PC-9 (cell line): ENCODE results near the gene TREML4. TPM values are rescaled to one million over a fixed set of nuclear protein-coding genes. Genes with fewer than 3 reads are reported as not detected.

ENCODE experiments used
- BruUV-seq: library from RNA; stranded (reverse); fragments of 400-500 nt; replicated peaks from 2 replicates; lab custom pipeline; 2021; lab: Mats Ljungman, UMichigan
- CTCF ChIA-PET: fragments of 300-600 bp; sonication (Branson Sonifier 250); formaldehyde crosslinking; loops from one replicate; lab custom pipeline; 2022; ENCODE audit warnings: antibody characterized with exemption; lab: Charles Lee
- POLR2A ChIA-PET: fragments of 300-600 bp; sonication (Branson Sonifier 250); formaldehyde crosslinking; loops from one replicate; lab custom pipeline; 2022; ENCODE audit warnings: antibody characterized with exemption; ENCODE audit not compliant: unreplicated experiment; lab: Charles Lee
- DNase-seq, 2 experiments: peaks; one replicate each; pipeline versions ENCODE4 v3.0.0 to v3.0.0-alpha.2; 2015 to 2022; ENCODE audit warnings: mixed read lengths in 1 of 2
- H2AFZ ChIP-seq: fragments of 200-600 bp; sonication (generic); 2 replicates; pipeline ENCODE4 v1.8.1; 2017; ENCODE audit warnings: antibody characterized with exemption
- H3F3A ChIP-seq: fragments of 200-600 bp; sonication (generic); 2 replicates; pipeline ENCODE4 v1.8.1; 2017; ENCODE audit warnings: antibody characterized with exemption, mild to moderate bottlenecking, low read depth; ENCODE audit not compliant: insufficient read depth
- H3K27ac ChIP-seq: fragments of 200-600 bp; sonication (generic); 2 replicates; pipeline ENCODE4 v1.6.1; 2016; ENCODE audit warnings: mixed run types
- H3K27me3 ChIP-seq: fragments of 200-600 bp; sonication (generic); 2 replicates; pipeline ENCODE4 v1.6.1; 2016; ENCODE audit warnings: low read depth, mixed run types; ENCODE audit not compliant: insufficient read depth
- H3K36me3 ChIP-seq: fragments of 200-600 bp; sonication (generic); 2 replicates; pipeline ENCODE4 v1.6.1; 2016; ENCODE audit warnings: low read depth, mixed run types
- H3K4me1 ChIP-seq: fragments of 200-600 bp; sonication (generic); replicated peaks from 2 replicates; pipeline ENCODE4 v1.6.1; 2016; ENCODE audit warnings: mixed run types; ENCODE audit not compliant: insufficient read depth
- H3K4me2 ChIP-seq: fragments of 200-600 bp; sonication (generic); 2 replicates; pipeline ENCODE4 v1.6.1; 2017; ENCODE audit warnings: mixed run types
- H3K4me3 ChIP-seq: fragments of 200-600 bp; sonication (generic); 2 replicates; pipeline ENCODE4 v1.6.1; 2016; ENCODE audit warnings: mixed run types
- H3K79me2 ChIP-seq: fragments of 200-600 bp; sonication (generic); 2 replicates; pipeline ENCODE4 v1.6.1; 2017; ENCODE audit warnings: low read depth, mixed run types
- H3K9me2 ChIP-seq: fragments of 200-600 bp; sonication (generic); 2 replicates; pipeline ENCODE4 v1.8.1; 2017; ENCODE audit warnings: mild to moderate bottlenecking; ENCODE audit not compliant: insufficient read depth
- H3K9me3 ChIP-seq: fragments of 200-600 bp; sonication (generic); 2 replicates; pipeline ENCODE4 v1.8.1; 2016; ENCODE audit warnings: low read depth; ENCODE audit not compliant: insufficient read depth
- H4K20me1 ChIP-seq: fragments of 200-600 bp; sonication (generic); 2 replicates; pipeline ENCODE4 v1.8.1; 2017; ENCODE audit not compliant: insufficient read depth
- EZH2 ChIP-seq: fragments of 200-600 bp; sonication (generic); IDR thresholded peaks from 2 replicates; pipeline ENCODE4 v1.8.0; 2017; ENCODE audit warnings: antibody characterized with exemption, low read depth
- intact Hi-C: fragments of 100-400 bp; cut with micrococcal nuclease; formaldehyde crosslinking; loops from one replicate; pipeline ENCODE4 v1.10.0; 2022; ENCODE audit not compliant: unreplicated experiment
- total RNA-seq: library from RNA; stranded (reverse); gene quantifications from 2 replicates; pipeline ENCODE4 v1.2.3, GENCODE V29; 2021
- TF ChIP-seq, protein P1 (sequence below): fragments of 200-600 bp; sonication (generic); conservative IDR thresholded peaks from 2 replicates; pipeline ENCODE4 v1.6.1; 2017; ENCODE audit warnings: mixed run types, antibody characterized with exemption, mild to moderate bottlenecking, moderate library complexity

The TREML4 gene
- total RNA-seq, 1 experiment from 2014 or later: not detected

GRCh38 chr6:41182069-41183034, 45.8 kb upstream of the TREML4 start:
- Histone ChIP-seq H3F3A (no peaks in the 10 kb centered on the region), H4K20me1 (no peaks in the 10 kb centered on the region), H2AFZ (no peak overlapping the region), H3K9me3 (no peaks in the 10 kb centered on the region), H3K27me3 (peaks cover 57% of the 10 kb centered on the region), H3K4me3 (no peak overlapping the region), H3K79me2 (no peaks in the 10 kb centered on the region), H3K4me2 (no peak overlapping the region), H3K36me3 (no peaks in the 10 kb centered on the region), H3K27ac (no peak overlapping the region), H3K4me1 (no peaks in the 10 kb centered on the region), H3K9me2 (no peaks in the 10 kb centered on the region)
- POLR2A ChIA-PET: no interaction called here
- intact Hi-C loops: loop anchor here (2.0 kb wide), 1 partner anchor 90 kb away; no protein-coding TSS in a partner anchor
- peak; percentile 10 to 62 for DNase-seq
- CTCF ChIA-PET: interaction anchor here (1.2 kb wide), 1 partner anchor 854 kb away, joined by 3 read pairs; no protein-coding TSS in a partner anchor
- TF ChIP-seq, protein P1, sequence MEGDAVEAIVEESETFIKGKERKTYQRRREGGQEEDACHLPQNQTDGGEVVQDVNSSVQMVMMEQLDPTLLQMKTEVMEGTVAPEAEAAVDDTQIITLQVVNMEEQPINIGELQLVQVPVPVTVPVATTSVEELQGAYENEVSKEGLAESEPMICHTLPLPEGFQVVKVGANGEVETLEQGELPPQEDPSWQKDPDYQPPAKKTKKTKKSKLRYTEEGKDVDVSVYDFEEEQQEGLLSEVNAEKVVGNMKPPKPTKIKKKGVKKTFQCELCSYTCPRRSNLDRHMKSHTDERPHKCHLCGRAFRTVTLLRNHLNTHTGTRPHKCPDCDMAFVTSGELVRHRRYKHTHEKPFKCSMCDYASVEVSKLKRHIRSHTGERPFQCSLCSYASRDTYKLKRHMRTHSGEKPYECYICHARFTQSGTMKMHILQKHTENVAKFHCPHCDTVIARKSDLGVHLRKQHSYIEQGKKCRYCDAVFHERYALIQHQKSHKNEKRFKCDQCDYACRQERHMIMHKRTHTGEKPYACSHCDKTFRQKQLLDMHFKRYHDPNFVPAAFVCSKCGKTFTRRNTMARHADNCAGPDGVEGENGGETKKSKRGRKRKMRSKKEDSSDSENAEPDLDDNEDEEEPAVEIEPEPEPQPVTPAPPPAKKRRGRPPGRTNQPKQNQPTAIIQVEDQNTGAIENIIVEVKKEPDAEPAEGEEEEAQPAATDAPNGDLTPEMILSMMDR: peak; percentile 68
- no peak for TF ChIP-seq EZH2
- no TSS peak for BruUV-seq

DNA sequence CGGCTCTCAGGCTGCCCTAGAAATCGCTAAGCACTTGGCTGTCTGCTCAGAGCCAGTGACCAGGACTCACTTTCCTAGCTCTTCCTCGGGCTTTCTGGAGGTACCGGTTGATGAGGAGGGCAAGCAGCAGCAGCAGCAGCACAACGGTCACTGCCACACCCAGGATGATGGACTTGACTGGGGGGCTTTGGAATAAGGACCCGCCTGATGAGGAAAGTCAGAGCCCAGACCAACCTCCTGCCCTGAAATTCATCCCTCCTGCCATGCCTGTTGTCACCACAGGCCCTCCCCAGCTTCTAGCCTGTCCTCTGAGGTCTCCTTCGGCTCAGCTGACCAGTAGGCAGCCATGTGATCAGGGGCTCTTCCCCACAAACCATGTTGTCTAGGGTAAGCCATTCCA, 43.4 kb upstream of the TREML4 start:
- Histone ChIP-seq H3K9me2 (no peaks in the 10 kb centered on the region), H3K27me3 (peaks cover 58% of the 10 kb centered on the region), H2AFZ (no peak overlapping the region), H3K4me1 (no peaks in the 10 kb centered on the region), H3K9me3 (0 out of 2 replicates have a peak, but pooled peaks cover 5% of the 10 kb centered on the region), H3K4me3 (no peak overlapping the region), H3K27ac (no peak overlapping the region), H3K36me3 (no peaks in the 10 kb centered on the region), H4K20me1 (no peaks in the 10 kb centered on the region), H3K4me2 (no peak overlapping the region), H3K79me2 (no peaks in the 10 kb centered on the region), H3F3A (no peaks in the 10 kb centered on the region)
- intact Hi-C loops: no loop called here
- BruUV-seq: no TSS peak
- TF ChIP-seq, protein P1: no peak
- ChIA-PET POLR2A (no interaction called here), CTCF (no interaction called here)
- no peak for DNase-seq

GRCh38 chr6:41186031-41186562, 42.1 kb upstream of the TREML4 start:
- CTCF ChIA-PET: no interaction called here
- Histone ChIP-seq H3K4me3 (no peak overlapping the region), H4K20me1 (no peaks in the 10 kb centered on the region), H3K4me1 (no peaks in the 10 kb centered on the region), H3K9me2 (no peaks in the 10 kb centered on the region), H2AFZ (no peak overlapping the region), H3K27ac (no peak overlapping the region), H3K27me3 (peaks cover 47% of the 10 kb centered on the region), H3K79me2 (no peaks in the 10 kb centered on the region), H3K9me3 (0 out of 2 replicates have a peak, but pooled peaks cover 5% of the 10 kb centered on the region), H3K36me3 (no peaks in the 10 kb centered on the region), H3K4me2 (no peak overlapping the region), H3F3A (no peaks in the 10 kb centered on the region)
- TF ChIP-seq, protein P1: no peak
- no peak for TF ChIP-seq EZH2
- POLR2A ChIA-PET: interaction anchor here (0.6 kb wide), 1 partner anchor 1834 kb away, joined by 5 read pairs; no protein-coding TSS in a partner anchor
- intact Hi-C loops: no loop called here
- no peak for DNase-seq
- BruUV-seq: no TSS peak
